Hematopoietic multipotent progenitor cell treated with erythropoietin and hydrocortisone succinate and interleukin-3 and kit ligand, for 8 days (in vitro differentiated cells): ENCODE results near the gene CELF2.
A peak's percentile ranks its signal among the peaks of the same experiment; 100 is the strongest.

Source experiments
- DNase-seq: peaks from one replicate; pipeline ENCODE4 v3.0.0-alpha.2; 2015

Gene CELF2

DNA sequence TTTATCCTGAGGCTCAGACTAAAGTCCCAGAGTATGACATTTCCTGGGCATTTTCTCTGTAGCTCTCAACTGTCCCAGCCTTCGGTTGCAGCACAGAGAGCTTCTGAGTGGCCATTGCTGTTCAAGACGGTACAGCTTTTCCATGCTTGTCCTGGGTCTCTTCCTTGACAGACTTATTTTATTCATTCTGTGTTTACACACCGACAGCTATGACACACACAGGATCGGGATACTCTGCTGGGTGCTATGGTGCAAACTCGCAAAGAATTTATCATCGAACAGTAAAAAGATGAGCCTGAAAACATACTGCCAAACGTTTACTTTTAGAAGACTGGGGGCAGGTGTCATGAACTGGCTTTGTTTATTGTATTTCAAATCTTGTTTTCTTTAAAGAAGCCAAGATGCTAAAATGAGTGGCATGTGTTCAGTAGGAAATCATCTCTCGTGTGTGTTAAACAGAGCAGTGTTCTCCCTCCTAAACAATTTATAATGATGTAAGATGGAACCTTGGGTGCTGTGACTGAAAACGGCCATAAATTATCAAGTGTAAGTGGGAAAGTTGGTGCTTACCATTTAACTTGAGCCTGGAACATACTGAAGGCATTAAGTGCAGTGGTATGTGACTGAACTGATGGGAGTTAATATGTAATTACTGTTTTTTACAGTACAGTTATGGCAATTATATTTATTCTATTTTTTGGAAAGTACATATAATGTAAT is 120.8 kb downstream of the CELF2 start:
- no peak for DNase-seq

DNA sequence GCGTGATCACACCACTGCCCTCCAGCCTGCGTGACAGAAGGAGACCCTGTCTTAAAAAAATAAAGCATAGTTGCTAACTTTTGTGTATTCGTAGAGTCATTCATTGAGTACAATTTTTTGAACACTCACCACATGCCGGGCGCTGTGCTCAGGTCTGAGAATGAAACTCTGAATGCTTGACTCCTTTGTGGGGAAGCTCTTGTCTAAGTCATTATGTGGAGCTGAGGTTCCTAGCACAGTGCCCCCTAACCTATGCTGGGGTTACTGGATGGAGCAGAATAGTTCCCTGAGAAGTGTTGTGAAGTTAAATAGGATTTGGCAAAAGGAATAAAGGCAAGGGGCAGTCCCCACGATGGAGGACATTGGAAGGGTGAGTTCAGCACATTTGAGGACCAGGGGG is 123.3 kb downstream of the CELF2 start:
- peak; percentile 36 for DNase-seq

DNA sequence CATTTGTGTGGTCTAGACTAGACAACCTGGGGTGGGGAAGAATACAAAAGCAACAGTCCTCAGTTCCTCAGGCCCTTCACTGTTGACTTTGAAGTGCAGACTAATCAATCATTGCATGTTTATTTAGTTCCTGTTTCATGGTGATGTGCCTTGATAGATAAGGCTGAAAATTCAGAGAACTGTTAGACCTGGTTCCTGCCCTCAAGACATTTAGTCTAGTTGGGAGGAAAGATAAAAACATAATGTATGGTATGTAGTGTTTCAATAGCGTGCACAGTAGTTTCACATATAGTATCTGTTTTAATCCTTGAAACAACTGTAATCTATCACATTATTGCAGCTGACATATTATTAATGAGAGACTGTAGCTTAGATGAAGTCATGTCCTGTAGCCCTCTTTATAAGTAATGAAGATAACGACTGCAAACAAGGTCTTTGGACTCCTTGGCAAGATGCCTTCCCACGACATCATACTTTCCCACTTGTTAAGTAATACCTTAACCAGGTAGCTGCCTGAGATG is 124.0 kb downstream of the CELF2 start:
- DNase-seq, result peak; percentile 96

DNA sequence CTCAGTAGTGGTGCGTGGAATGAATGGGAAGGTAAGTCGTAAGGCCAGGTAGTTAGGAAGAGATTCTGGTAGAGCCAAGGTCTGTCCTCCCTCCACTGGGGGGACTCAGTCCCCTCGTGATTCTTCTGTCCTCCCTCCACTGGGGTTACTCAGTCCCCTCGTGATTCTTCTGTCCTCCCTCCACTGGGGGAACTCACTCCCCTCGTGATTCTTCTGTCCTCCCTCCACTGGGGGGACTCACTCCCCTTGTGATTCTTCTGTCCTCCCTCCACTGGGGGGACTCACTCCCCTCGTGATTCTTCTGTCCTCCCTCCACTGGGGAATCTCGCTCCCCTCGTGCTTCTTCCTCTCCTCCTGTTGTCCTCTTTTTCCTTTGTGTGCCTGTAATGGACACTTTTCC is 125.1 kb downstream of the CELF2 start:
- peak; percentile 14 for DNase-seq

DNA sequence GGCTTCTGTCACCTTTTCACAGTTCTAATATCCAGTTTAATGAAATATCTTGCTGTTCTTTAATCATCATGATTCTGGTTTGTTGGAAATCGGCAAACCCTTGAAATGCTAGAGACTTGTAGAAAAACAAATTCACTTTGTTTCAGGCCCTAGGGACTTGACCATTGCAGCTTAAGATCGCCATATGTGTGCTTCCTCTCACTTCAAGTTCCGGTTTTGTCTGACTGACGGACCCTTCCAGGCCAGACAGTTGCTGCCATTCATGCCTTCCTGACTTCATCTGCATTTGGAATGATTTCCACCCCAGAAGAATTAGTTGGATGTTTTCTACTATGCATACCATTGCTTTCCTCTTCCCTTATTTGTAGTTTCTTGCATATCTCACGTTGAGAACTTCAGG is 125.6 kb downstream of the CELF2 start:
- no peak for DNase-seq

DNA sequence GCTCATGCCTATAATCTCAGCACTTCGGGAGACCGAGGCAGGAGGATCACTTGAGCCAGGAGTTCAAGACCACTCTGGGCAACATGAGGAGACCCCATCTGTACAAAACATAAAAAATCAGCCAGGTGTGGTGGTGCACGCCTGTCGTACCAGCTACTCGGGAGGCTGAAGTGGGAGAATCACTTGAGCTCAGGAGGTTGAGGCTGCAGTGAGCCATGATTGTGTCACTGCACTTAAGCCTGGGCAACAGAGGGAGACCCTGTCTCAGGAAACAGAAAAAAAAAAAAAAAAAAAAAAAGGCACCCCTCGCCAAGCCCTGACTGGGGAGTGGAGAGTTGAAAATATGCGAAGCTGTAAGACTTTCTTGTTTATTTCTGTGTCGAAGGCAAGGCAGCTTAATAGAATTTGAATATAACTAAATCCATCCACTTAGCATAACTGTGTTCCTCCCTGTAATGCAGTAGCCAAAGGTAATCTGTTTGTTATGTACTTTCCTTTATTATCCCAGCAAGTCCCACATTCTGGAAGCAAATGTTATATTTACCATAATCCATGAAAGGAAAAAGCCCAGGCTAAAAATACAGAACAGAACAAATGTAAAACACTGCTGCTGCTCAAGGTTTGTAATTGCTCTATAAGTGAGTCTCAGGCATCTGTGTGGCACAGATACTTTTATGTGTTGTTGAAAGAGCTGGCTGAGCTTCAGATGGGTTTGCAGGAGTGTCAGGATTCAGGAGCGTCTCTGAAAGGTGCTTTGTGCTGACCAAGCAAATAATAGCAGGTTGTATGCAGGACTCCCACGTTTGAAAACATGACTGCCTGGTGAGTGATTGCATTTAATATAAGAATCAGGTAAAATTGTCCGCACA is 127.2 kb downstream of the CELF2 start:
- DNase-seq, result no peak

DNA sequence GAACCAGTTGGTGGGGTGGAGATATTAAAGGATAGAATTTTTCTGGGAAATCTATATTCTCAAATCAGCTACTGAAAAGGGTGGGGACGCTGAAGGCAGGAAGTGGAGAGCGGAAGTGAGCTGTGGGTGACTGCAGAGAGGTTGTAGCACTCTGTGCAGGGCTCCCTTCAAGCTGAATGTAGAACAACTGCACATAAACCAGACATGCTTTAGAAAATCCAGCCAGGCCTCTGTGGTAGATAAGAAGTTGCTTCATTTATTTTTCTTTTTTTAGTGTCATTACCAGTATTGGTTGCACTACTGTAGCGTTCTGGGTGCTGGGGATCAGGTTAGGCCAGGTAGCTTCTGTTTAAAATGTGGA is 127.8 kb downstream of the CELF2 start:
- peak; percentile 77 for DNase-seq

DNA sequence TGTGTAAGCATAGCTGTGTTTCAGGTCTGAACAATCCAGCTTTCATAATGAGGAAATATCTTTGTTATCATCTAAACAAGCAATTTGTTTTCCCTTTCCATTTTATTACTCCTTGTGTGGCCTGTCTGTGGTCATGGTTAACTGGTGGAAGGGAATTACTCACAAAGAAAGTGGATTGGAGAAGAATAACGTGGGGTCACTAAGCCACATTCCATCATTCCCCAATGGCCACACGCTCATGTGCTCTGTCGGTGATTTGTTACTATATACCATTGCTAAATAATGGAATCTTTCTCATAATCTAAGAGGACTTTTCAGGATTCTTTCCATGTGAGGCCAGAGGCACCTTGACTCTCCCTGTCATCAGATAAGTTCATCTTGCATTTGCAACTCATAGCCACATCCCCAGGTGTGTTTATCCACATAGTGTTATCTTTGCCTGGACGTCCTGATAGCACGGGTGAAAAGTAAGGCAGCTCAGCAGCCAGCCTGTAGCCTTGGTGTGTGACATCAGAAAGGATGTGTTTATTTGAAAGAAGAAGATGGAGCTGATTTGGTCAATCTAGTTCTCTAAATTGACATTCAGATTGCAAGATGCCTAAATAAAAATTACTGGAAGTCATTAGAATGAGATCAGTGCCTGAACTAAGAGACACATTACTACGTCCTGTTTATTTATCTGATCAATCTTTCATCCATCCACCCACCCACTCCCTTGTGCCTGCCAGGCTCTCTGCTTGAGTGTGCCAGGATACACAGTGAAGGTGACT is 128.9 kb downstream of the CELF2 start:
- DNase-seq, result no peak

DNA sequence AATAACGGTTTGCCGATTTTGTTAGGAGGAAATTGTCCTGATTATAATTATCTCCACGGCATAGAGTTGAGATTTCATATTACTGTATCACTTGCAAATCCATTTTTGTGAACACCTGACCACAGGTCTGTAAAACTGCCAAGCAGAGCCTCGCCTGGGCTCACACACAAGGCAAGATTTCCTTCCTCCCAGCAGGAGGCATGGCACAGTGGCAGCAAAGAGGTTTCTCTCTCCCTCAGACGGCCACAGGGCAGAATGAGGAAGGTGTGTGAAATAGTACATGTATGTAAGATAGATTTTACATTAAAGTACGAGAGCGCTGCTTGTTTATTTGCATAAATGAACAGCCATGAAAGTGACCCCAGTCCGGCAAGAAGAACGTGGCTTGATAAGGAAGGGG is 130.1 kb downstream of the CELF2 start:
- DNase-seq, result no peak

DNA sequence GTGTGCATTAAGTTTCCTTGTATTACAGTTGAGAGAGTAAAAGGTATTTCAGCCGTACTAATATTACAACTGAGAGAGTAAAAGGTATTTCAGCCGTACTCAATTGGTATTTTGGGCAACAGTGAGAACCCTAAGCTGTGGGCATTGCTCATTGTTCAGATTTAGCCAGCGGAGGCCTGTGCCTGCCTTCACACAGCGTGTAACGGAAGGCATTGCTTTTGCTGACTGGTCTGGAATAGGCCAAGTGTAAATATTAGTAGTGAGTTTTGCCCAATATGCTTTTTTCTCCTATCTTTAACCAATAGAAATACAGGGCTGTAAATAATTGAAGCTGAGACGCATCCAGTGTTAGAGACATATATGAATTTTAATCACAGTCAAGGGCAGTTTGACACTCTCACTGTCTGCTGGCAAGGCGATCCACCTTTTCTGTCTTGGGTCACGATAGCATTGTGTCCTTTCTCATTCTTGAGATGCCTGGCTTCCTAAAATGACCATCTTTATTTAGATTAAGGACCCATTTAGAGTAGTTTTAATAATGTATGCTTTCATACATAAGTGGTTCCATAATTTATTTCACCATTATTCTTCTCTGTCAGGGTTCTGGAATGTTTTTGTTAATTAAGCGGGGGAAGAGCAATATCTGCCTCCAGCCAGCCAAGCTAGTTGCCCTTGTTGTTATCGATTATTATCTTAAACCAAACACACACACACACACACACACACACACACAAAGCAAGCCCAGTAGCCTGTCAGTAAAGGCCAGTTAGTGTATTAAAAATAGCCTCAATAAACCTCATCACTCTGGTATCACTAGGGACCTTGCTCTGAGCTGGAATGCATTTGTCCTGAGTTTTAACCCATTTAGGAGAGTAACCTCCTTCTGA is 130.7 kb downstream of the CELF2 start:
- no peak for DNase-seq

DNA sequence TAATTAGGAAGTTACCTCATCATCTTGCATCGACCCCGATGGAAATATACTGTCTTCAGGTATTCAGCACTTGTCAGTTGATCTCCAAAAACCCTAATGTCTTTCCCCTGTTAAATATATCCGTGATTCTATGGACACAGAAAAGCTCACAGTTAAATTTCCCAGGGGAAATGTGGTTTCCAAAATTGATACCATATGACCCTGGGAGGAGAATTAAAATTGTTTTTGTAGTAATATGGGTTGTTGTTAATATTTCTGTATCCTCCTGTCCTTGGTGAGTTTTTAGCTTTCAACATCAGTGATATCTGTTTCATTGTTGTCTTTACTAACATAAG is 132.1 kb downstream of the CELF2 start:
- DNase-seq, result no peak

DNA sequence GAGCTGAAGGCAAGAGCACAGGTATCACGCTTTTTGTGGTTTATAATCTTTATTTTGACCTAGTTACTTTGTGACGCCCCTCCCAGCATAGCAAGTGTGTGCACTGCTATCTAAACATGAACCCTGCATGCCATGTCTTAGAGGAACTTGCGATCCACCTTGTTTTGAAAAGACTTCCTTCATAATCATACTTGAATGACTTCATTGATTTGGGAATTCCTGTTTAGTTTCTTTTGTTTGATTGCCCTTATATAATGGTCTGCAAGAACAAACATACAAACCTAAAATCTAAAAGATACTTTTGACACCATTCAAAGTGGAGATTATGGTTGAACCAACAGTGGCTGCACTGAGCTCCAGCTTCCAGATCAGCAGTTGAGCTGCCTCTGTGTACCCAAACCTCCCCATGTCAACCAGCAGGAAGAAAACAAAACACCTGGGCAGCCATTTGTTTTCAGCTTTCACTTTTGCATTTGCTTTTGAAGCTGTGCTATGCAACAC is 132.6 kb downstream of the CELF2 start:
- DNase-seq, result no peak

DNA sequence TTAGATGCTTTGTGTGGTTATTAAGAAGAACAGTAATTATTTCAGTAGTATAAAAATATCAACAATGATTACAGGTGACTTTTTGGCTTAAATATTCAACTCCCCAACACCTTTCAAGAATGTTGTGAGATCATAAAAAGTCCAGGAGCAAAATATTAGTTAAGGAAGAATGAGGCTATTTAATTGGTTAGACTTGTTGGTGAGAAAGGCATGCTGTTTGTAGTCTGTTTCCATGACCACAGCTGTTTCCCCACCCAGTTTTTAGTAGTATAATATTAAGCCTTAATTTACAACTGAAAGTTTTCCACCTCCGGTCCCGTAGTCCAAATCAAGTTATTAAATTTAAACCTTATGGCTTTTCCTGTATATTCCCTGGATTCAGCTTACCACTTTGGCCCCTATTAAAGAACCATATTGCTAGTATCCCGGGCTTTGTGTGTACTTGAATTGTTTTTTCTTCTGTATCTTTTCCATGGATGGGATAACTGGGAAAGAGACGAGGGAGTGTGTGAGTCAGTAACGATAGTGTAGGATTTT is 133.3 kb downstream of the CELF2 start:
- DNase-seq, result no peak

DNA sequence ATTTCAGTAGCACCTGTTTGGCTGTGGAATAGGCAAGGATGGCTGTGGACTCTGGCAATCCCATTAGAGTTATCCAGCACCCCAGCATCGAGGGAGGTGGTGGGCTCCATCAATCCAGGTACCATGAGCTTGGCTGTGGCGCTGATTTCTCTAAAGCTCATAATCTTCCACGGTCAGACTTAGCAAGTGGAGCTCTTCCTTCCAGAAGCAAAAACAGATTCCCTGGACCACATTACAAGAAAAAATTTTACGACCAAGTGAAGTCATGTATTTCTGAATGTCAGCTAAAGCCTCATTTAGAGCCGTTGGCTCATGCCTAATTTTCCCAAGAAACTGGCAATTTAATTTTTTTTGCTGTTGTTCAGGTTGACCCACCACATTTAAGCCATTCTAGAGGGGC is 135.1 kb downstream of the CELF2 start:
- DNase-seq, result no peak

DNA sequence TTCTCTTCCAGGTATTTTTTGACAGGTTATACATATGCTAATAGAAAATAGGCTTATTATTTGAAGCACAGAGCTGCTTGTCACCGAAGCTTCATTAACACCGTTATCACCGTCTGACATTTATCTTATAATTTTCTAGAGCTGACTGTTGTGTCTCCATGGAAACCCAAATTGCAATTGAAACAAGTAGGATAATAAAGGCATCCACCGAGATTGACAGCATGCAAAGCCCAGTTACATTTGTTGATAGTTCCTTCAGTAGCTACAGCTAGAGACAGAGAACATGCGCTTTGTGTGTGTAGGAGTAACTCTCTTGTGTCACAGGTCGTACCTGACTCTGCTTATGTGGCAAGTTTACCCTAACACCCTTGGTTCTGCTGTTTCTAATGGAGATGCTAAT is 135.6 kb downstream of the CELF2 start:
- no peak for DNase-seq

DNA sequence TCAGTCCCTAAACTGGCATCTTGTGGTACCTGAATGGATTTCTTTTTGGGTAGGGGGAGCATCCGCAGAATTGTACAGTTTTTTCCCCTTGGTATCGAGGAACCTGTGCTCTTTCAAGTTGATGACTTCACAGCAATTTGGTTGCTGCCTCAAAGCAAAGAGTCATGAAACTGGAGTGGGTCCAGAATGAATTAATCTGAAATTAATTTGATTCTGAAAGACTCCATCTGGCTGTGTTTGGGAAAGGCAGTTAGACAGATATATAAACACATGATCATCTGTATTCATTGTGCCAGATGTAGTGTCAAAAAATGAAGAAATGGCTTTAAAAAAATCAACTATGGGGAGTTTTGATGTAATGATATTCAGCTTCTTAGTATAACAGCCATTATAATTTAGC is 136.1 kb downstream of the CELF2 start:
- no peak for DNase-seq

DNA sequence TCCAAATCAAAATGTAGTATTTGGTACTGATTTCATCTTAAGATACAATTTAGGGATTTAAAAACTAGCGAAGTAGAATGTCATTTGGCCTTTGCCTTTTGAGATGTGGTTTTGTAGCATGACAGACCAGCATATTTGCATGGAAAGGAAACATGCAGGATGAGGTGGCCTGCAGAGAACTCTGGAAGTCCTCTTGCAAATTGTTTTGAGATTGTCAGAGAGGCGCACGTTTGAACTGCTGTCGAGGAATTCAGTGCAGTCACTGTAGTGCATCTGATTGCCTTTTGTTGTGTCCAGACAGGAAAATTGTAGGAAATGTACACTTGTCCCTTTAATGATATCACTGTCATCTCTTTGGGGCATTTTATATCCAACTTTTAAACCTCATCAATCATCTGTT is 136.7 kb downstream of the CELF2 start:
- DNase-seq, result no peak

DNA sequence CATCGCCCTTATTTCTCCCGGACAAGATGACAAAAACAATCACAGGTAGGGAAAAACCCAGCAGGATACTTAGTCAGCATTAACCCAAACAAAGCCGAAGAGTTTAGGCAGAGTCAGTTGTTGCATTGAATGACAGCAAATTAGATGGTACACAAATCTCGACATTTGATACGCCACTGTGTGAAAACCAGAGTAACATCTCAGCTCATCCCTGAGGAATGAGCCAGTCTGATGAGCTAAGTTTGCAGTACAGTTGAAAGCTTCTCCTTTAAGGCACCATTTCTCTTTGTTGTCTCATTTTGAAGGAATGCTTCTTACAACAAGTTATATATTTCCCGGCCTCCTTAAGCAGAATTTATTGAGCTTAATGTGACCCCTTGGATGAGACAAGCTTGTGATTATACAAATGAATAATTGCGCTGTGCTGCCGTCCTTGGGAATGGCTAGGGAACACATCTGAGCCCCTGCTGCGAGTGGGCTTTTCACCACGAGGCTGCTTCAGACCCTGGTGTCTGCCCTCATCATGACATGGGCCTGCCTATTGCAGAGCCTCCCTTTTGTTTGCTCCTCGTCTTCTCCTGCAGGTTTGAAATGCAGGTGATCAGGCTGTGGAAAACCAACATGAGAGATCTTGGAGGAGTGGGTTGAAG is 137.3 kb downstream of the CELF2 start:
- DNase-seq, result no peak

DNA sequence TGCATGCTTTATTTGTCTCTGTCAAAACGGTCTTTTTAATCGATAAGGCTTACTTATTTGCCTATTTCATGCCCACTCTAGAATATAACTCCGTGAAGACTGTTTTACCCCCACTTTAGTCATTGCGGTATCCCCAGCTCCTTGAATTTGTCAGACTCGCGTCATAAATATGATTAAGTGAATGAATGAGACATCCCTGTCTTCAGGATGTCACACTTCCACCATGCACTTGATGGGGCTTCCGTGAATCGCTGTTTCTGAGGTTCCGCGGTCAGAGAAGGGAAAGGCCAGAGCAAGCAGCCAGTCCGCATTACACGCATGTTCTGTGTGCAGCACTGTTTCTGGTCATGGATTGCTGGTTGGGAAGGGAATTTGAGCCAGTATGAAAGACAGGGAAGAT is 138.8 kb downstream of the CELF2 start:
- no peak for DNase-seq

DNA sequence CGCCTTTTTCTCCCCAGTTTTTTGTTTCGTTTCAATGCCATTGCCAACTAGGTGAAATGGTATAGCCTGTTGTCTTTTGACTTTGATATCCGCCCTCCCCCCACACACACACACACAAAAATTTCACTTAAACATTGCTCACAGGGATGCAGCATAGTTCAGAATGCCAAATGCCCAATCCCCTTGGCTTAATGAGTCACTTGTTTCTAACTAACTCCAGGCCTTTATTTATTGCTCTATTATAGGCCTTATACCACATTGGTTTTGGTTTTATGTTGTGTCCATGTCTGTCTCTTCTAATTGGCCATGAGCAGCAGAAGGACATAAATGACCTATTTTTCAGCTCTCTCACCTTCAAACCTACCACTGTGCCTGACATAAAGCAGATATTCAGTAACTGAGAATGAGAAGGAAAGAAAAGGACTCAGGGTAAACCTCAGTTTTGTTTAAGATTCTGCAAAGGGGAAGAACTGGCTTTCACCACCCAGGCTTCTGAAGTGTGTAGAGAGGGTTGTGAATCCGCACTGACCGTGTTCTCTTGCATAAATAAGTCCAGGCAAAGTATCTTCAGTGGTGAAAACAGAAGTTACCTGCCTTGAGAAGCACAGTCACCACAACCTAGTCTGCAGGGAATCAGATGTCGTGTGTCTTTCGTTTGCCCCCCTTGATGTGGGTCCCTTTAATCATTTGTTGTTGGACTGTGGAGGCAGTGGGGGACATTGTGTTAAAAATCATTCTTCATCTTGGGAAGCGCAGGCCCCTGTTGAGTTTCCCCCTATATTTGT is 139.8 kb downstream of the CELF2 start:
- DNase-seq, result no peak

DNA sequence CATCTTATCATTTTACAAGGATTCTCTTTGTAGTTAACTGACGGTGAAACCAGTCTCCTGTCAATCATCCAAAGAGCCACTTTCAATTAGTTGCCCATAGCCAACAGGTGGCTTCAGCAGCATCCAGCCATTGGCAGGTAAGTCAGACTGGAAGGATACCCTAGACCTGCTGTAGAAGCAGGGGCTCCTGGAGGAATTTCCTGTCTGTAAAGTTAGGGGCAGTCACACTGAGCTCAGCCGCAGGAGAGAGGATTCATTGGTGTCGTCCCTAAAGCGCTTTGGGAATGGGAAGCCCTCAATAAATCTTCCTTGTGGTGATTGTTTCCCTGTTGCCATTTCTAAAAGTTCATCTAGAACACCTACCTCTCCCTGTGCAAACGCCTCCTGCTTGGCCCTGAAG is 140.4 kb downstream of the CELF2 start:
- DNase-seq, result no peak
